GM23248 (cell line): ENCODE data around the gene DIAPH3. TPM values are rescaled to one million over a fixed set of nuclear protein-coding genes. Genes with fewer than 3 reads are reported as not detected.
A peak's percentile ranks its signal among the peaks of the same experiment; 100 is the strongest.

Experiments
- DNase-seq: peaks from one replicate; pipeline ENCODE4 v3.0.0-alpha.2; 2015
- H2AFZ ChIP-seq: fragments of 200-600 bp; sonication (generic); 2 replicates; pipeline ENCODE4 v1.6.1; 2016; ENCODE audit warnings: antibody characterized with exemption
- H3F3A ChIP-seq: fragments of 200-600 bp; sonication (generic); 2 replicates; pipeline ENCODE4 v1.6.1; 2016; ENCODE audit warnings: mild to moderate bottlenecking, antibody characterized with exemption, mixed run types; ENCODE audit not compliant: insufficient read depth
- H3K27ac ChIP-seq: fragments of 200-600 bp; sonication (generic); 2 replicates; pipeline ENCODE4 v1.5.1; 2016; ENCODE audit warnings: mild to moderate bottlenecking
- H3K27me3 ChIP-seq: fragments of 200-600 bp; sonication (generic); replicated peaks from 2 replicates; pipeline ENCODE4 v1.6.1; 2016; ENCODE audit warnings: mild to moderate bottlenecking; ENCODE audit not compliant: insufficient read depth
- H3K36me3 ChIP-seq: fragments of 200-600 bp; sonication (generic); 2 replicates; pipeline ENCODE4 v1.6.1; 2016; ENCODE audit warnings: low read depth, mild to moderate bottlenecking
- H3K4me1 ChIP-seq: fragments of 200-600 bp; sonication (generic); 2 replicates; pipeline ENCODE4 v1.6.1; 2016; ENCODE audit warnings: mild to moderate bottlenecking; ENCODE audit not compliant: insufficient read depth
- H3K4me2 ChIP-seq: fragments of 200-600 bp; sonication (generic); one replicate; pipeline ENCODE4 v1.6.1; 2016; ENCODE audit warnings: mild to moderate bottlenecking; ENCODE audit not compliant: unreplicated experiment
- H3K4me3 ChIP-seq: fragments of 200-600 bp; sonication (generic); 2 replicates; pipeline ENCODE4 v1.5.1; 2016; ENCODE audit warnings: mild to moderate bottlenecking
- H3K79me2 ChIP-seq: fragments of 200-600 bp; sonication (generic); 2 replicates; pipeline ENCODE4 v1.6.1; 2016; ENCODE audit warnings: mild to moderate bottlenecking; ENCODE audit not compliant: insufficient read depth
- H3K9ac ChIP-seq: fragments of 200-600 bp; sonication (generic); 2 replicates; pipeline ENCODE4 v1.6.1; 2016; ENCODE audit warnings: mild to moderate bottlenecking
- H3K9me2 ChIP-seq: fragments of 200-600 bp; sonication (generic); 2 replicates; pipeline ENCODE4 v1.6.1; 2016; ENCODE audit warnings: mixed run types, mild to moderate bottlenecking, moderate library complexity; ENCODE audit not compliant: insufficient read depth
- H3K9me3 ChIP-seq: fragments of 200-600 bp; sonication (generic); one replicate; pipeline ENCODE4 v1.6.1; 2017; ENCODE audit warnings: low read depth
- H4K20me1 ChIP-seq: fragments of 200-600 bp; sonication (generic); 2 replicates; pipeline ENCODE4 v1.6.0; 2016; ENCODE audit not compliant: insufficient read depth
- EZH2 ChIP-seq: fragments of 200-600 bp; sonication (generic); IDR thresholded peaks from 2 replicates; pipeline ENCODE4 v1.6.1; 2018; ENCODE audit warnings: antibody characterized with exemption, mild to moderate bottlenecking; ENCODE audit not compliant: insufficient read depth, poor library complexity, severe bottlenecking
- EZH2phosphoT487 ChIP-seq: fragments of 200-600 bp; sonication (generic); IDR thresholded peaks from 2 replicates; pipeline ENCODE4 v1.6.1; 2018; ENCODE audit warnings: antibody characterized with exemption, moderate library complexity, mild to moderate bottlenecking, low read depth; ENCODE audit not compliant: insufficient read depth
- WGBS, 2 experiments: methylation state at CpG; one replicate each; pipeline ENCODE4 v1.1.6; 2015 to 2017; ENCODE audit warnings: low lambda C conversion rate in 2 of 2, low coverage in 1 of 2; ENCODE audit errors: missing lambda C conversion rate in 2 of 2; 5-methylcytosine and 5-hydroxymethylcytosine counted together
- in situ Hi-C: fragments of 300-500 bp; cut with MboI; formaldehyde crosslinking; loops from 2 replicates; pipeline ENCODE4 v1.15.0; 2020
- polyA plus RNA-seq: library from polyadenylated mRNA; unstranded; fragments of >200 nt; fragmentation: Nextera tagmentation; extraction: Ambion mirVana; gene quantifications from 2 replicates; pipeline ENCODE4 v1.2.1, GENCODE V29; 2016
- total RNA-seq: library from RNA; depleted of rRNA; stranded (reverse); fragments of >200 nt; shearing (Covaris generic); gene quantifications from 2 replicates; pipeline ENCODE4 v1.2.3, GENCODE V29; 2014

The DIAPH3 gene
- total and polyA plus RNA-seq, 2 experiments from 2014 or later, result 12.1 to 18.1 TPM

DNA sequence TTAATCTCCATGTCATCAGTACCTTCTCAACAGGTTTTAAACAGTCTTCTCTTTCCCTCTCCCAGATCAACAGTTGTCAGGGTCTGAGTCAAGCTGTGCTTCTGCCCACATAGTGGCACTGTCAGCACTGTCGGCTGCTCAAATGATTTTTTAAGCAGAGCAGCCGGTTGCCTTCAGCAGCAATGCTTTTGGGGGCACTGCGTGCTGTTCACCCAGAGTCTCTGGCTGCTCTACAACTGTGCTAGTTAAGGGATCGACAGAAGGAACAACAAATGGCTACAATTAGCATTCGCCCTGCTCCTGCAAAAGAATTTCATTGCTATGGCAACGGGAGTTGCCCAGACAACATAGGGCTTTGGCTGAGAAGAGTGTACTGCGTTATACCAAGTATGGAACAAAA is 412.9 kb downstream of the DIAPH3 start:
- peak overlapping the region; percentile 24; the same call in 1 of the 2 replicates for H3K4me3 ChIP-seq
- H3K9ac ChIP-seq, result no peak overlapping the region

DNA sequence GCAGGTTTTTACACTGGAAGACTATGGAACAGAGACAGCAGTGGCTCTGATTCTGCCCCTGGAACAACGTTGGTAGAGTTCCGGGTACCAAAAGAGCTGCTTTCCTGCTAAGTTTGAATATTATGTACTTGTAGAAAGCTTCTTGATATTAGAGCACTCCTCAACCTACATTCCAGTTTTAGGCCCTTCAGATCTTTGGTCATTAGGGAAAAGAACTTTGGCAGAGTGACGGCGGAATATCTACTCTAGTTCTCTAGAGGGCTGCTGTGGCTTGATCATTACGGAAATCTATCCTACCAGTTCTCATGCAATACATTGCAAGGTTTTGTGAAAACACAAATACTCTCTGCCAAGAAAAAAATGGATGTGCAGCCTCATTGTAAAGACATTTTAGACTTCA is 415.7 kb downstream of the DIAPH3 start:
- WGBS, 2 experiments, result 80 to 88% methylated on average over 5 of the region's 5 CpGs
- Histone ChIP-seq H3K27me3 (no peaks in the 10 kb centered on the region), H2AFZ (no peak overlapping the region), H3K27ac (no peak overlapping the region), H3K4me3 (no peak overlapping the region), H3K4me1 (peaks cover 41% of the 10 kb centered on the region), H3K9ac (no peak overlapping the region), H3K79me2 (no peaks in the 10 kb centered on the region), H3K4me2 (no peak overlapping the region), H4K20me1 (no peaks in the 10 kb centered on the region), H3F3A (peaks cover 29% of the 10 kb centered on the region), H3K9me3 (no peaks in the 10 kb centered on the region), H3K9me2 (no peaks in the 10 kb centered on the region), H3K36me3 (no peaks in the 10 kb centered on the region)
- no peak for DNase-seq
- no peak for TF ChIP-seq EZH2phosphoT487
- no peak for TF ChIP-seq EZH2
- in situ Hi-C loops, result no loop called here

More for the DNA sequence above, 412.9 kb downstream of the DIAPH3 start:
- no peaks in the 10 kb centered on the region for H3K9me2 ChIP-seq
- TF ChIP-seq EZH2phosphoT487, result no peak
- TF ChIP-seq EZH2, result no peak
- peak; percentile 68 for DNase-seq
- H3K4me2 ChIP-seq, result peak overlapping the region; percentile 58
- in situ Hi-C loops, result no loop called here
- H4K20me1 ChIP-seq, result no peaks in the 10 kb centered on the region
- no peaks in the 10 kb centered on the region for H3K79me2 ChIP-seq
- no peak overlapping the region for H3K27ac ChIP-seq
- H3K36me3 ChIP-seq, result no peaks in the 10 kb centered on the region
- H3K4me1 ChIP-seq, result peaks cover 32% of the 10 kb centered on the region
- H3F3A ChIP-seq, result peaks cover 13% of the 10 kb centered on the region
- no peaks in the 10 kb centered on the region for H3K9me3 ChIP-seq
- H3K27me3 ChIP-seq, result no peaks in the 10 kb centered on the region
- peak overlapping the region; percentile 36 for H2AFZ ChIP-seq
- 17 to 19% methylated on average over 7 of the region's 7 CpGs for WGBS, 2 experiments

DNA sequence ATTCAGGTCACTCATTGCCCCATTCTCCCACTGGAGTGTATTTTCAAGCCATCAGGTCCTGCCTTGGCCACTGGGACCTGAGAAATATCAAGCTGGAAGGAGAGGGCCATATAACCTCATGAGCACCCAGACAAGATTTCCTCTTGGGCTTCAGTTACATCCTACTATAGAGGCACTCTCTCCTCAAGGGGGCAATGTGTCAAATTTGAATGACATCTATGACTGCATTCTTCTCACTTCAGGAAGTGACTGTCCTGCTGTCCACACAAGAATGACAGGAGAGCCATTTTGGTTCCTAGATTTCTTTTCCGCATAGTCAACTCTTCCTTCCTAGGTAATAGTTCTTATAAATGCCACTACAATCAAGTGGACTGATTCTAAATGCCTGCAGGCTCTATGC is 416.2 kb downstream of the DIAPH3 start:
- Histone ChIP-seq H2AFZ (no peak overlapping the region), H3K9me3 (no peaks in the 10 kb centered on the region), H3K4me1 (peaks cover 45% of the 10 kb centered on the region), H3K4me3 (no peak overlapping the region), H4K20me1 (no peaks in the 10 kb centered on the region), H3K79me2 (no peaks in the 10 kb centered on the region), H3K4me2 (peak overlapping the region; percentile 76), H3K27ac (no peak overlapping the region), H3K9me2 (no peaks in the 10 kb centered on the region), H3F3A (peaks cover 29% of the 10 kb centered on the region), H3K9ac (no peak overlapping the region), H3K27me3 (no peaks in the 10 kb centered on the region), H3K36me3 (no peaks in the 10 kb centered on the region)
- in situ Hi-C loops, result no loop called here
- no peak for DNase-seq
- 100% methylated on average over 1 of the region's 1 CpG for WGBS, 2 experiments
- no peak for TF ChIP-seq EZH2phosphoT487
- TF ChIP-seq EZH2, result no peak

DNA sequence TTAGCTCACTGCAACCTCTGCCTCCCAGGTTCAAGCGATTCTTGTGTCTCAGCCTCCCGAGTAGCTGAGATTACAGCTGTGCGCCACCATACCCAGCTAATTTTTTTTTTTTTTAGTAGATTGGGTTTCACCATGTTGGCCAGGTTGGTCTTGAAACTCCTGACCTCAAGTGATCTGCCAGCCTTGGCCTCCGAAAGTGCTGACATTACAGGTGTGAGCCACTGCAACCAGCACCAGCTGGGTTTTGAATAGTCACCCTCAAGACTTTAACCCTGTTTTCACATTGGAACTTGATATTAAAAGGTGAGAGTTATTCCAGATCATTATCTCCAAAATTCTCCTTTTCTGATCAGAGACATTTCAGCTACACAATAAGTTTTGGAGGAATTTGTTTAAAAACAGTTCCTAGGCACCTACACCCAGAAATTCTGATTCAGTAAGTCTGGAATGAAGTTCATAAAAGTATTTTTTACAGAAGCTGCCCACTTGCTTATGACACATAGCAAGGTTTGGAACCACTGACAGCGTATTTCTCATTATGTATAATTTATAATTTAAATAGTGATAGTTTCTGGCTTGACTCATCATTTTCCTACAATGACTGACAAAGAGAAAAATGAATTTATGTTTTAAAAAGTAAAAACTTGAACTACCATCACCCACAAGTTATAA is 417.3 kb downstream of the DIAPH3 start:
- in situ Hi-C loops, result no loop called here
- TF ChIP-seq EZH2phosphoT487, result peak; percentile 89
- TF ChIP-seq EZH2, result no peak
- H3K9me2 ChIP-seq, result no peaks in the 10 kb centered on the region
- H3K9ac ChIP-seq, result 0 out of 2 replicates have a peak overlapping the region, but pooled peaks have one; percentile 23
- H3K79me2 ChIP-seq, result no peaks in the 10 kb centered on the region
- H3K4me3 ChIP-seq, result no peak overlapping the region
- H3K4me2 ChIP-seq, result peak overlapping the region; percentile 76
- H3K27ac ChIP-seq, result peak overlapping the region; percentile 55
- peaks cover 29% of the 10 kb centered on the region for H3F3A ChIP-seq
- H3K9me3 ChIP-seq, result no peaks in the 10 kb centered on the region
- 70% methylated on average over 5 of the region's 5 CpGs for WGBS, 2 experiments
- H4K20me1 ChIP-seq, result no peaks in the 10 kb centered on the region
- H2AFZ ChIP-seq, result no peak overlapping the region
- H3K27me3 ChIP-seq, result no peaks in the 10 kb centered on the region
- H3K36me3 ChIP-seq, result no peaks in the 10 kb centered on the region
- peaks cover 45% of the 10 kb centered on the region for H3K4me1 ChIP-seq
- peak; percentile 87 for DNase-seq
